ENCODE measurements around the gene RUFY2.

DNA sequence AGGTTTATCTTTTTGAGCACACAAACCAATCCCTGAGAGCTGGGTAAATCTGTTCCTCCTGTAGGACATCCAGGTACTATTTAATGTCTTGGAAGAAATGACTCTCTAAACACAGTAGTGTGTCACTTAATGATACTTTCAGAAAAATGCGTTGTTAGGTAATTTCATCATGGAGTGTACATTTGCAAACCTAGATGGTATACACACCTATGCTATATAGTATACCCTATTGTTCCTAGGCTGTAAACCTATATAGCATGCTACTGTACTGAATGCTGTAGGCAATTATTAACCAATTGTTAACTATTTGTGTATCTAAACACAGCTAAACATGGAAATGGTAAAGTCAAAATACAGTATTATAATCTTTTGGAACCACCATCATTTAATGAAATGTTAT lies 10.1 kb downstream of the RUFY2 start:
- no peak for TF ChIP-seq POLR2AphosphoS5 (IDR thresholded peaks at IDR 0.05; ENCODE audit: insufficient read depth, low read depth, low read length)
- TF ChIP-seq POLR2A (IDR thresholded peaks at IDR 0.05; ENCODE audit: low read depth, low read length): no peak
- TF ChIP-seq CTCF (IDR thresholded peaks at IDR 0.05; ENCODE audit: extremely low read depth in 1 of 2, insufficient read depth in 1 of 2, low read depth in 1 of 2, low read length in 2 of 2): no peak
- no peak for TF ChIP-seq EZH2 (IDR thresholded peaks at IDR 0.05; ENCODE audit: borderline replicate concordance, low read depth, low read length, severe bottlenecking)
- no peak for TF ChIP-seq FOS (IDR thresholded peaks at IDR 0.05; ENCODE audit: borderline replicate concordance, insufficient read depth, low read length)
- TF ChIP-seq MYC (IDR thresholded peaks at IDR 0.05; ENCODE audit: low read depth, low read length): no peak
- TF ChIP-seq, protein P1, sequence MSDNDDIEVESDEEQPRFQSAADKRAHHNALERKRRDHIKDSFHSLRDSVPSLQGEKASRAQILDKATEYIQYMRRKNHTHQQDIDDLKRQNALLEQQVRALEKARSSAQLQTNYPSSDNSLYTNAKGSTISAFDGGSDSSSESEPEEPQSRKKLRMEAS (IDR thresholded peaks at IDR 0.05; ENCODE audit: insufficient read depth, insufficient read length): no peak

Measured in endothelial cell of umbilical vein (primary cell).